Iris pigment epithelial cell (primary cell): Measurements from ENCODE around the gene SCAMP5.

ENCODE experiments used
- DNase-seq: peaks from one replicate; pipeline ENCODE4 v3.0.0-alpha.2; 2011; ENCODE audit warnings: low read depth

Gene SCAMP5

GRCh38 chr15:74977599-74977998, 17.8 kb upstream of the SCAMP5 start:
- peak; percentile 34 for DNase-seq

- DNase-seq, result no peak
Measured at GRCh38 chr15:74978077-74978476, 17.3 kb upstream of the SCAMP5 start.

- DNase-seq, result peak; percentile 65
Measured at GRCh38 chr15:74978503-74978902, 16.9 kb upstream of the SCAMP5 start.

GRCh38 chr15:74982183-74982582, 13.2 kb upstream of the SCAMP5 start:
- no peak for DNase-seq

- no peak for DNase-seq
Measured at GRCh38 chr15:74983725-74984231, 11.6 kb upstream of the SCAMP5 start.

- DNase-seq, result peak; percentile 47
Measured at GRCh38 chr15:74988007-74988800, 7.2 kb upstream of the SCAMP5 start.

GRCh38 chr15:74989527-74989926, 5.8 kb upstream of the SCAMP5 start:
- no peak for DNase-seq

GRCh38 chr15:74992619-74993018, 2.7 kb upstream of the SCAMP5 start:
- no peak for DNase-seq

- no peak for DNase-seq
Measured at GRCh38 chr15:74994236-74994635, 1.1 kb upstream of the SCAMP5 start.

- no peak for DNase-seq
Measured at GRCh38 chr15:74994685-74995084, 678 bp upstream of the SCAMP5 start.

GRCh38 chr15:74995779-74996765, 709 bp downstream of the SCAMP5 start:
- DNase-seq, result no peak

- no peak for DNase-seq
Measured at GRCh38 chr15:74997141-74997540, 1.8 kb downstream of the SCAMP5 start.

- DNase-seq, result no peak
Measured at GRCh38 chr15:74997543-74997942, 2.2 kb downstream of the SCAMP5 start.

GRCh38 chr15:75001310-75001709, 5.9 kb downstream of the SCAMP5 start:
- DNase-seq, result no peak

GRCh38 chr15:75002398-75002797, 7.0 kb downstream of the SCAMP5 start:
- no peak for DNase-seq

- no peak for DNase-seq
Measured at GRCh38 chr15:75007216-75007615, 11.9 kb downstream of the SCAMP5 start.

- DNase-seq, result no peak
Measured at GRCh38 chr15:75008221-75008625, 12.9 kb downstream of the SCAMP5 start.

- DNase-seq, result no peak
Measured at GRCh38 chr15:75008629-75009326, 13.4 kb downstream of the SCAMP5 start.

GRCh38 chr15:75016431-75016830, 21.1 kb downstream of the SCAMP5 start:
- no peak for DNase-seq

- DNase-seq, result no peak
Measured at GRCh38 chr15:75019916-75020315, 24.6 kb downstream of the SCAMP5 start.

GRCh38 chr15:75021341-75021740, 26.0 kb downstream of the SCAMP5 start:
- DNase-seq, result no peak

- no peak for DNase-seq
Measured at GRCh38 chr15:75022783-75023180, 27.4 kb downstream of the SCAMP5 start.
